Activated CD8-positive, alpha-beta memory T cell treated with anti-CD3 and anti-CD28 coated beads, Interleukin-2, amount 50 U/mL, for 24 hours (primary cell): ENCODE results near the gene TRMT10C.
"Not testable (repeated sequence)": the region's sequence is repeated elsewhere in the genome, so short reads cannot be mapped to it uniquely, and the experiment has no call there.

Experiments used
- DNase-seq: peaks from one replicate; pipeline ENCODE4 v3.0.0-alpha.2; 2020; ENCODE audit errors: extremely low read depth

Gene TRMT10C

DNA sequence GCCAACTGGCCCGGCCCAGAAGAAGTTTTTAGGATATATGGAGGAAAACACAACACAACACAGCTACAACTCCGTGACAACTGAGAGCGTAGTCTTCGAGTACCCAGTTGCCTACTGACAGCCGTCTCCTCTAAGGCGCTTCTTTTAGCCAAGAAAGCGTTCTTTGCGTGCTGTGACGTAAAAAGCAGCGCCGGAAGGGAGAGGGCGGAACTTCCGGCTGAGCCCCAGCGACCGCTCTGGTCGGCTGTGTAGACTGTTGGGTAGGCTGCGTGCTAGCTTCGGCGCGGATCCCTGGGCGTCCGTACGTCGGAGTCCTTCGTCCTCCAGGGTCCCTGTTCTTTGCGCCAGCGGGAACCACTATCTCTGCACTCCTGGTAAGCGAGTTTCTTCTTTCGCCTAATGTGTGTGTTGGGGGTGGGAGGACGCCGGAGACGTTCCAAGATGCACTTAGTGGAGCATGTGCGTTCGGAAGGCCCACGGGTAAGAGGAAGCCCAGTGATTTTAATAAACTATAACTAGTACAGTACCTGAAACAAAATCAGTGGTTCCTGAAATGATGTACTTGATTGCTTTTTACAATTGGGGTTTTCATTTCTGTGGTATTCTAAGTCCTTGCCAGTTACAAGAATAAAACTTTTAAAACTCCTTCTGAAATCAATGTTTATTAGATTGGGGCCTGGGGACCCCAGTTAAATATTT, at the start of gene TRMT10C:
TSS of gene TRMT10C (plus strand) at position 239 of the 699 bp plus-strand sequence. CDS start 2,914 bp downstream, outside the sequence.
- DNase-seq = peak; percentile 89

DNA sequence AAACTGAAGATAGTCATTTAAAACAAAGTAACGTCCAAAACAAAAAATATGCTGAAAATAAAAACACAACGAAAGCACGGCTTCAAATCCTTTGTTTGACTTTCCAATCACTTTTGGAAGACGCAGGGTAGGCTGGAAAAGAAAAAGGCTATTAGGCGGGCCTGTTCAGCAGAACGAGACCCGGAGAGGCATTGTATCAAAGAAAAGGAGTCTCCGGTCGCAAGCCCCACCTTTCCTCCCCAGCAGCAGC, 49.3 kb upstream of the TRMT10C start:
- DNase-seq = no peak

GRCh38 chr3:101512646-101513418, 48.8 kb upstream of the TRMT10C start, which contains the start of gene SENP7:
TSS of gene SENP7 (minus strand) at chr3:101513212. CDS start at chr3:101513130, 82 bp downstream.
- peak; percentile 60 for DNase-seq

GRCh38 chr3:101513419-101513986, 48.2 kb upstream of the TRMT10C start:
- DNase-seq = no peak

DNA sequence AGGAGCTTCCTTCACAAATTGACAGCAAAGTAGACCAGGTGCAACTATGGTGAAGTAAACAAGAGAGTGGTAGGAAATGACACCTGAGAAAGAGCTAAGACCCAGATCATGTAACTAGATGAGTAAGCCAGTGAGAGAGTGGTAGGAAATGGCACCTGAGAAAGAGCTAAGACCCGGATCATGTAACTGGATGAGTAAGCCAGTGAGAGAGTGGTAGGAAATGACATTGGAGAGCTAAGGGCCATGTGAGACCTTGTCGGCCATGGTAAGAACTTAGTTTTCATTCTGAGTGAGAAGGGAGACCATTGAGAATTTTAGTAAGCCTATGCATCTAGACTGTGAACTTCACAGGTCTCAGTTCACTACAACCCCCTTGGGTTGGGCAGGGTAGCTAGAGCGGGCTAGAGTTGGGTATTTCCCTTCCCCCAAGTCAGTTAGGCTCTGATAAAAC, 43.2 kb upstream of the TRMT10C start:
- DNase-seq = no peak

- DNase-seq = no peak
Measured at GRCh38 chr3:101519685-101520365, 41.8 kb upstream of the TRMT10C start.

DNA sequence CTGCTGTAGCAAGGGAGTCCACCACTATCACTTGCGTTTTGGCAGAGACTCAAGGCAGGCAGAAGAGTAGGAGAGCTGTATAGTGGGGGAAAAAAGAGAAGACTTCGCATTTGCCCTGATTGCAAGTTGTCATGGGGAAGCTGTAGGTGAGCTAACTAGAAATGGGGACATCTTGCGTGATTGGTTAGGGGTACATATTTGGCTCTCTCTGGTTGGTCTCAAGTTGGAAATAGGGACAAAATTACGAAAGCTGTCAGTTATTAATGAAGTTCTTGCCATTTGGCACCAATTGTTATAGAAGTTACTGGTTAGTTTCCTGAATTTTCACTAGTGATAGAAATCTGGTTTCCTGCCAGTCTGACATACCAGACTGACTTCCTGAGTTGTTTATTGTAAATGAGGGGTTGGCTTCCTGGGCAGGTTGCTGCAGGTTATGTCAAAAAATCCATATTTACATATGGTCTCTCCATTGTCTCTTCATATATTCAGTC, 40.4 kb upstream of the TRMT10C start:
- DNase-seq = no peak

DNA sequence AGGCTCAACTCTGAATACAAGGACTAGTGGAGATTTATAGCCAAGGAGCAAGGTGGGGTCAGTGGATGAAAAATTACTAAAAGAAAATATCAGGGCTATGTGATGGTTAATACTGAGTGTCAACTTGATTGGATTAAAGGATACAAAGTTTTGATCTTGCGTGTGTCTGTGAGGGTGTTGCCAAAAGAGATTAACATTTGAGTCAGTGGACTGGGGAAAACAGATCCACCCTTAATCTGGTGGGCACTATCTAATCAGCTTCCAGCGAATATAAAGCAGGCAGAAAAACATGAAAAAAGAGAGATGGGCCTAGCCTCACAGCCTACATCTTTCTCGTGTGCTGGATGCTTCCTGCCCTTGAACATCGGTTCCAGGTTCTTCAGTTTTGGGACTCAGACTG, 34.2 kb upstream of the TRMT10C start:
- DNase-seq = no peak

DNA sequence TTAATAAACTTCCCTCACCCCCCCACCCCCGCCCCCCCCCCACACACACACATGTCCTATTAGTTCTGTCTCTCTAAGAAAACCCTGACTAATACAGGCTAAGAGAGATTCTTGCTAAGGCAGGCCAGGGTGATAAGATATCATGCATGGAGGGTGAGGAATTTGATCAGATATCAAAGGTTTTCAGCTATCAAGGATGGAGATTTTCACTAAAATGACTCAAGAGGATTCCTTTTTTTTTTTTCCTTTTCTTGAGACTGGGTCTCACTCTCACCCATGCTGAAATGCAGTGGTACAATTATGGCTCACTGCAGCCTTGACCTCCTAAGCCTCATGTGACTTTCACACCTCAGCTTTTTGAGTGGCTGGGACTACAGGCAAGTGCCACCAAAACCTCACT, 33.8 kb upstream of the TRMT10C start:
- no peak for DNase-seq

DNA sequence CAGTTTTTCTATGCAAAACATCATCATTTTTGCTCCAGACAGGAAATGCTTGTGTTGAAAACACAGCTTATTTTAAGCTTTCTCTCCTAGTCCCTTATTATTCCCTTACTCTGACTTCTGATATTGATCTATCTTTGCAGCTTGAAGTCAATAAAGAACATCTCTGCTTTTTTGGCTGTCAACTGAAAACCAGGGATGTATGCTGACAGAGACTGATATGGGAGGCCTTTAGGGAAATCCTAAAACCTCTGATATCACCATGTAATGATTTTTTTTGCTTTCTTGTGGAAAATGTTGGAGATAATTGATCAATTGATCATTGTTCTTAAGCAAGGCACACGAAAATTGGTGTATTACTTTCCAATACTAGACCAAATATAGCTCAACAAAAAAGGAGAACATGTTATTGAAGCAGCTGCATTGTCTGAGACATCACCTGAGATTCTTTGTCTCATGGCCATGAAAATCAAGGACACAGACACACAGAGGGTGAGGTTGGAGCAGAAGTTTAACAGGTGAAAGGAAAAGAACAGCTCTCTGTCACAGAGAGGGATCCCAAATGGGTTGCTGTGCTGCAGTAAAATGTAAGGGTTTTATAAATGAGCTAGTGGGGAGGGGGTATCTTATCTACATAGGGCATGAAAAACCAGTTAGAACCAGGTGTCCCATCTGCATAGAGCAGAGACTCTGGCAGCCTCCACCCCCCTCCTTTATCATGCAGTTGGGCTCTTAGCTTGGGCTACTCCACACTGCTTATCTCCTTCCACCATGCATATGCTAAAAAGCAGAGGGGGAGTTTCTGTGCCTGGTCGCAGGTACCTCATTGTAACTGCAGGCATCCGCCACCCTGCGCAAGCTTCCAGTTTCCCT, 31.6 kb upstream of the TRMT10C start:
- DNase-seq = no peak

DNA sequence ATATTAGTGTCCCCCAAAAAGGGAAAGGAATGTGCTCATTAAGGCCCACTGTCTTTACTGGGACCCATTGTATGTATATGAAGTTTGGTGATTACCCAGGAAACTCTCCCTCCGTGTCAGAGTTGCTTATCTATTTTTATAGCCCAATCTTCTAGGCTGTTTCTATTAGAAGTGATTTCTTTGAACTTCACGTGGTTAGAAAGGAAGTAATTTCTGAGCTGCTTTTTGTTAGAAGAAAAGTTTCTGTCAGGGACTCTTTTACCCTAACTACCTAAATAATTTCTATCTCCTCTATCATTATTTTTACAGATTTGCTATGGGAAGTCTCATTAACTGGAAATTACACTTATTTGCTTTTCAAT, 31.0 kb upstream of the TRMT10C start:
- DNase-seq = no peak

DNA sequence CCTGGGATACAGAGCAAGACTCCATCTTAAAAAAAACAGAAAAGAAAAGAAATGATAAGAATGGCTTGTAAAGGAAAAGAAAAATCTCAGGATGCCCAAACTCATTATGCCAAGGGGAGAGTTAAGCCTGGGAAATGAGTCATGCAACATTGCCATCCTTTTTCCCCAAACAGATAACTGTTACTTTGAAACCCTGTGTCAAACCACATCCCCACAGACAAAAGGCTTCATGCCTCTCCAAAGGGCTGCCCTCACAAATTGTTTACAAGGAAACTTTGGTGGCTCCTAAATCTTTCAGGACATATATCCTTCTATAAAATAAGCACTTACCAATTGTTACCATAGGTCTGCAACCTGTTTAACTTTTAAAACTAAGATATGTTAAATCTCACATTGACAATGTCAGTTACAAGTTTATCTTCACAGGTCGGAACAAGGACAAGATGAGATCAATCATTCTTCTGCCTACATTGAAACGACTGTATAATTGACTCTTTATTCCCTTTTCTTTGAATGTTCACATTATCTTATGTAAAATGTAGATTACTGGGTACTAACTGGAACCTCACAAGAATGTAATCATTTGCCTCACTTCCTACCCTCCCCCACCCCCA, 30.1 kb upstream of the TRMT10C start:
- DNase-seq = no peak

DNA sequence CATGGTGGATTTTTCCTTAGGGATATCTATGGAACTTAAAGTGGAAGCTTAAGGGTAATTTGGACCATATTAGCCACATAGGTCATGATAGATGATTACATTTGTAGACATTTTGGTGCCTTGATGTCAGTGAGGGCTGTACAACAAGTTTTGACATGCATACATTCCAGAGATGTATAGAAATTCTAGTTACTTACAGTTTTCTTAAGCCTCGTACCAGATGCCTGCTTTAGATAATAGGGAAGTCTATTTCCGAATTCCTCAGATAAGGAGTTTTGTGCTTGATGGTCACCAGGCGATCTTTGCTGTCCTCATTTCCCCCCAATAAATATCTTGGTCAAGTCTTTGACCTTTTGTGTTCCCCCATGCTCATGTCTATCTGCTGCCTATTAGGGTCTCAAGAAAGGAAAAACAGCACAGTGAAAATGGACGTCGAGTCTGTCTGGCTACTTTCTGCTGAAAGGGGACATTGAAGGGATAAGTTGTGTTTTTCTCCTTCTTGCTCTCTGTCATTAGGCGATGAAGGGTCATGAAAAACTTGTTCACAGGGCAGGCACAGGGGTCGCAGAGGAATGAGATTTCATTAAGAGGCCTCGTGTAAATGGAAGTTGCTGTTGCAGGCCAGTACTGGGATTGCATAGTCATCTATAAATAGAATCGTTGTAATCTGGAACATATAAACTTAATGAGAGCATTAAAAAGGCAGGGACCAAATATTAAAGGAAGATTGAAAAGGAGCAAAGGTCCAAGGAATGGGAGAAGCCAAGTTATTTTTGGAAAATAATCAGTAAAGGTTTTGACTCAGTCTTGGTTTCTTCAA, 28.7 kb upstream of the TRMT10C start:
- DNase-seq = no peak

GRCh38 chr3:101533603-101533968, 28.1 kb upstream of the TRMT10C start:
- DNase-seq = no peak

- DNase-seq = no peak
Measured at GRCh38 chr3:101535221-101535620, 26.4 kb upstream of the TRMT10C start.

GRCh38 chr3:101536266-101536665, 25.4 kb upstream of the TRMT10C start:
- DNase-seq = no peak

GRCh38 chr3:101536955-101537354, 24.7 kb upstream of the TRMT10C start:
- not testable (repeated sequence) for DNase-seq

GRCh38 chr3:101542957-101543356, 18.7 kb upstream of the TRMT10C start:
- no peak for DNase-seq

DNA sequence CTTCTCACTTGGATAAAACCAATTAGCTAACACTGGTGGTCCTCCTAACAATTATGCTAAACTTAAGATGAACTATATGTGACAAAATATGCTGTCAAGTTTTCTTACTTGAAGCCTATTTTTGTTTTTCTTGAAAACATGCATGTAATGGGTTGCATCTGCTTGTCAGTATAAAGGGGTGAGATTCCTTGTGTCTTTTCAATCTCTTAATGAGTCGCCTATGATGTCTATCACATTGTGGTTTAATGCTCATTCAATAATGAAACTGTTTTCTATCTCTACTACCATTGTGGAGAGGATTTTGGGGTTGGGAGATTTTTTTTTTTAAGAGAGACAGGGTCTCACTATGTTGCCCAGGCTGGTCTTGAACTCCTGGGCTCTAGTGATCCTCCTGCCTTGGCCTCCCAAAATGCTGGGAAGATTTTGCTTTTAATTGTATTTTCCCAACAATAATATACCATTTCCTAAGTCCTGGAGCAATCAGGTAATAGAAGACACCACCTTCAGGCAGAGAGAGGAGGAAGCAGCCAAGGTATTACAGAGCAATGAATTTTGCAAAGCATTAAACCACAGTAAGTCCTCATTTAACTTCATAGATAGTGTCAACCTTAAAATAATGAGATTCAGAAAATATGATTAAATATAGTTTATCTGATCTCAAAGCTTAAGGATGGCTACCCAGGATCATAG, 17.4 kb upstream of the TRMT10C start:
- no peak for DNase-seq
